OCI-LY7 (cell line): ENCODE data around the gene DMXL2. TPM values are rescaled to one million over a fixed set of nuclear protein-coding genes. Genes with fewer than 3 reads are reported as not detected.

ENCODE experiments used
- BruUV-seq: library from RNA; stranded (reverse); fragments of 400-500 nt; replicated peaks from 2 replicates; lab custom pipeline; 2021; lab: Mats Ljungman, UMichigan
- CTCF ChIA-PET: fragments of 300-600 bp; sonication (Branson Sonifier 250); formaldehyde crosslinking; loops from one replicate; lab custom pipeline; 2022; ENCODE audit warnings: antibody characterized with exemption; ENCODE audit not compliant: unreplicated experiment; lab: Charles Lee
- POLR2A ChIA-PET: fragments of 300-600 bp; sonication (Branson Sonifier 250); formaldehyde crosslinking; loops from one replicate; lab custom pipeline; 2022; ENCODE audit warnings: antibody characterized with exemption; lab: Charles Lee
- DNase-seq: peaks from one replicate; pipeline ENCODE4 v3.0.0-alpha.2; 2015; ENCODE audit warnings: low spot score
- H2AFZ ChIP-seq: fragments of 200-600 bp; sonication (generic), shearing (Covaris generic); 2 replicates; pipeline ENCODE4 v1.6.1; 2014; ENCODE audit warnings: mild to moderate bottlenecking, antibody characterized with exemption, low read length, moderate library complexity
- H3K27ac ChIP-seq: fragments of 200-600 bp; sonication (generic); 2 replicates; pipeline ENCODE4 v1.5.1; 2014; ENCODE audit warnings: mixed run types, low read depth, mild to moderate bottlenecking, moderate library complexity, low read length, inconsistent platforms; ENCODE audit not compliant: poor library complexity, severe bottlenecking
- H3K36me3 ChIP-seq: fragments of 200-600 bp; sonication (generic); 2 replicates; pipeline ENCODE4 v1.6.1; 2014; ENCODE audit warnings: mild to moderate bottlenecking, antibody characterized with exemption, low read length, moderate library complexity, mixed read lengths; ENCODE audit not compliant: insufficient read depth
- H3K4me1 ChIP-seq: fragments of 200-600 bp; sonication (generic); 2 replicates; pipeline ENCODE4 v1.5.1; 2014; ENCODE audit warnings: mild to moderate bottlenecking, low read length; ENCODE audit not compliant: insufficient read depth, poor library complexity, severe bottlenecking
- H3K4me2 ChIP-seq: fragments of 200-600 bp; sonication (generic); 2 replicates; pipeline ENCODE4 v1.6.1; 2014; ENCODE audit warnings: mild to moderate bottlenecking, low read length
- H3K4me3 ChIP-seq: fragments of 200-600 bp; sonication (generic); 2 replicates; pipeline ENCODE4 v1.5.1; 2014; ENCODE audit warnings: mild to moderate bottlenecking, low read depth, low read length; ENCODE audit not compliant: poor library complexity, severe bottlenecking
- H3K79me2 ChIP-seq: fragments of 200-600 bp; sonication (generic); 2 replicates; pipeline ENCODE4 v1.6.1; 2016; ENCODE audit warnings: low read depth, mild to moderate bottlenecking, low read length, moderate library complexity, mixed read lengths; ENCODE audit not compliant: insufficient read depth
- H3K9me2 ChIP-seq: fragments of 200-600 bp; sonication (generic); 2 replicates; pipeline ENCODE4 v1.6.1; 2016; ENCODE audit warnings: mild to moderate bottlenecking, low read length, mixed read lengths; ENCODE audit not compliant: insufficient read depth
- H3K9me3 ChIP-seq: fragments of 200-600 bp; sonication (generic); 2 replicates; pipeline ENCODE4 v1.6.1; 2014; ENCODE audit warnings: mild to moderate bottlenecking, mixed run types, low read length, mixed read lengths
- H4K20me1 ChIP-seq: fragments of 200-600 bp; sonication (generic); 2 replicates; pipeline ENCODE4 v1.6.1; 2014; ENCODE audit warnings: mild to moderate bottlenecking, antibody characterized with exemption, low read length, moderate library complexity, mixed read lengths; ENCODE audit not compliant: insufficient read depth
- EZH2phosphoT487 ChIP-seq: fragments of 200-600 bp; sonication (generic); IDR thresholded peaks from 2 replicates; pipeline ENCODE4 v1.6.1; 2018; ENCODE audit warnings: low read depth, borderline replicate concordance, mild to moderate bottlenecking, mixed run types, antibody characterized with exemption, low read length, moderate library complexity, mixed read lengths
- intact Hi-C: fragments of 100-400 bp; cut with micrococcal nuclease; formaldehyde crosslinking; loops from one replicate; pipeline ENCODE4 v1.10.0; 2022; ENCODE audit not compliant: unreplicated experiment
- total RNA-seq, 2 experiments: library from RNA; depleted of rRNA in 1 of 2; stranded (reverse); fragments of >200 nt in 1 of 2; shearing (Covaris generic) in 1 of 2; gene quantifications; 2 replicates each; pipeline ENCODE4 v1.2.3, GENCODE V29; 2014 to 2022
- TF ChIP-seq, protein P1 (sequence below): fragments of 200-600 bp; sonication (generic); conservative IDR thresholded peaks from 2 replicates; pipeline ENCODE4 v1.5.1; 2014; ENCODE audit warnings: mild to moderate bottlenecking, antibody characterized with exemption, low read length, moderate library complexity, mixed read lengths

Gene DMXL2
- total RNA-seq, 2 experiments from 2014 or later: 0.32 to 0.47 TPM

DNA sequence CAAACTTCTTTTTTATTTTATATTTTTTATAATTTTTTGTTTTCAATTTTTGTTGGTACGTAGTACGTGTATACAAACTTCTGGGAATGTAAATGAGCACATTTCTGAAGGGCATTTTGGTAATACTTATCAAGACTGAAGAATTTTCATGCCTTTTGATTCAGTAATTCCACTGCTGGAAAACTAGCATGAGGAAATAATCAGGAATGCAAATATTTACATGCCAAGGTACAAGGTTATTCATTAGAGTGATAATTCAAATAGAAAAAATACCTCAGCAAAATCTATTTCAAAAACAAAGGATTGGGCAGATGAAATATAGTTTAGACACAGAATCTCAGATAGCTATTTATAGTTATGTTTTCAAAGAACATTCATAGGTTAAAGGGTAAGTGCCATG, 128.7 kb downstream of the DMXL2 start:
- Histone ChIP-seq H3K27ac (no peak overlapping the region), H3K9me3 (no peaks in the 10 kb centered on the region), H3K4me2 (no peak overlapping the region), H3K79me2 (no peaks in the 10 kb centered on the region), H4K20me1 (no peaks in the 10 kb centered on the region), H3K4me1 (no peaks in the 10 kb centered on the region), H3K36me3 (no peaks in the 10 kb centered on the region), H2AFZ (no peak overlapping the region), H3K9me2 (no peaks in the 10 kb centered on the region), H3K4me3 (no peak overlapping the region)
- no peak for DNase-seq
- TF ChIP-seq EZH2phosphoT487: no peak
- TF ChIP-seq, protein P1, sequence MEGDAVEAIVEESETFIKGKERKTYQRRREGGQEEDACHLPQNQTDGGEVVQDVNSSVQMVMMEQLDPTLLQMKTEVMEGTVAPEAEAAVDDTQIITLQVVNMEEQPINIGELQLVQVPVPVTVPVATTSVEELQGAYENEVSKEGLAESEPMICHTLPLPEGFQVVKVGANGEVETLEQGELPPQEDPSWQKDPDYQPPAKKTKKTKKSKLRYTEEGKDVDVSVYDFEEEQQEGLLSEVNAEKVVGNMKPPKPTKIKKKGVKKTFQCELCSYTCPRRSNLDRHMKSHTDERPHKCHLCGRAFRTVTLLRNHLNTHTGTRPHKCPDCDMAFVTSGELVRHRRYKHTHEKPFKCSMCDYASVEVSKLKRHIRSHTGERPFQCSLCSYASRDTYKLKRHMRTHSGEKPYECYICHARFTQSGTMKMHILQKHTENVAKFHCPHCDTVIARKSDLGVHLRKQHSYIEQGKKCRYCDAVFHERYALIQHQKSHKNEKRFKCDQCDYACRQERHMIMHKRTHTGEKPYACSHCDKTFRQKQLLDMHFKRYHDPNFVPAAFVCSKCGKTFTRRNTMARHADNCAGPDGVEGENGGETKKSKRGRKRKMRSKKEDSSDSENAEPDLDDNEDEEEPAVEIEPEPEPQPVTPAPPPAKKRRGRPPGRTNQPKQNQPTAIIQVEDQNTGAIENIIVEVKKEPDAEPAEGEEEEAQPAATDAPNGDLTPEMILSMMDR: no peak
- ChIA-PET POLR2A (no interaction called here), CTCF (no interaction called here)
- intact Hi-C loops: no loop called here
- BruUV-seq: no TSS peak

DNA sequence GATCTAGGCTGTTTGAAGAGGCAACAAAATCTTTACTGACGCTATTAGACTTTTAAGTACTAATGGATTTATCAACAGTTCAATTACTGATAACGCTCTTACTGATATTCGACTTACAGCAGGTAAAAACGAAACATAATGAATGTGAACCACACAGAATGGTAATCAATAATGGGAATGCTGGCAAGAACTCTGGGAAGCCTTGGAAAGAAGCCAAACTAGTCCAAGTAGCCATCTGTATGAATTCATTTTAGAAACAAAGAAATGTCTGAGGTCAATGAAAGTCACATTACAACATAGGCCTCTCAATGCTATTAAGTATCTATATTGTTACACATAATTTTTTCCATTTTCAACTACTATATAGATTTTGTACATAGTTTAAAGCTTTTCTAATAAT, 130.0 kb downstream of the DMXL2 start:
- Histone ChIP-seq H2AFZ (no peak overlapping the region), H3K4me2 (no peak overlapping the region), H4K20me1 (no peaks in the 10 kb centered on the region), H3K36me3 (no peaks in the 10 kb centered on the region), H3K27ac (no peak overlapping the region), H3K4me3 (no peak overlapping the region), H3K4me1 (no peaks in the 10 kb centered on the region), H3K9me3 (no peaks in the 10 kb centered on the region), H3K9me2 (no peaks in the 10 kb centered on the region), H3K79me2 (no peaks in the 10 kb centered on the region)
- intact Hi-C loops: no loop called here
- ChIA-PET POLR2A (no interaction called here), CTCF (no interaction called here)
- no peak for DNase-seq
- BruUV-seq: no TSS peak
- TF ChIP-seq, protein P1: no peak
- TF ChIP-seq EZH2phosphoT487: no peak

DNA sequence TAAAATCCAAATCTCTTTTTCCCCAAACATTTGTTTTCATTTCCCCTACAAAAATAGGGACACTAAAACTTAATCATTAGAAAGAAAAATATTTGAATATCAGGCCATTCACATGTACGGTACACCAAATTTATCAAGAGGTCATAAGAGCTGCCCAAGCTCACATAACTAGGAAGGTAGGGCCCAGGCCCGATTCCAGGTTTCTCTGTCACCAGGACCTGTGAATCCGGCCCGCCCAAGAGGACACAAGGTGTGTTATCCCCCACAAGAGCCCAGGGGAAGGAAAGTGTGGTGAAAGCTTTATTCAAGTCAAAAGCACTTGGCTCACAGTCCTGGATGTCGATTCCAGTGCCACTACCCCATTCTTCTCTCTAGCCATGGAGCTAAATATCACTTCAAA, 130.6 kb downstream of the DMXL2 start:
- BruUV-seq: no TSS peak
- no peaks in the 10 kb centered on the region for H3K4me1 ChIP-seq
- no peaks in the 10 kb centered on the region for H3K9me3 ChIP-seq
- no peak overlapping the region for H2AFZ ChIP-seq
- DNase-seq: no peak
- TF ChIP-seq, protein P1: no peak
- H3K79me2 ChIP-seq: no peaks in the 10 kb centered on the region
- no peak overlapping the region for H3K27ac ChIP-seq
- H3K9me2 ChIP-seq: no peaks in the 10 kb centered on the region
- POLR2A ChIA-PET: no interaction called here
- intact Hi-C loops: no loop called here
- H3K4me2 ChIP-seq: no peak overlapping the region
- CTCF ChIA-PET: no interaction called here
- no peak overlapping the region for H3K4me3 ChIP-seq
- H3K36me3 ChIP-seq: no peaks in the 10 kb centered on the region
- H4K20me1 ChIP-seq: no peaks in the 10 kb centered on the region
